PFSK-1 (cell line): ENCODE measurements around the gene F3.

ENCODE experiments used
- POLR2AphosphoS5 ChIP-seq: IDR thresholded peaks from 2 replicates; pipeline ENCODE4 v1.6.1; 2012; ENCODE audit warnings: low read depth, mild to moderate bottlenecking, control low read depth, low read length, moderate library complexity
- SIN3A ChIP-seq: IDR thresholded peaks from 2 replicates; pipeline ENCODE4 v1.6.1; 2012; ENCODE audit warnings: mild to moderate bottlenecking, low read length, moderate library complexity, borderline replicate concordance; ENCODE audit not compliant: insufficient read depth
- TAF1 ChIP-seq: IDR thresholded peaks from 2 replicates; pipeline ENCODE4 v1.6.1; 2012; ENCODE audit warnings: low read length, control low read depth, borderline replicate concordance; ENCODE audit not compliant: insufficient read depth
- TF ChIP-seq, protein P1 (sequence below), 2 experiments: IDR thresholded peaks; 2 replicates each; pipeline versions ENCODE4 v1.6.1 to v1.8.0; 2011 to 2012; ENCODE audit warnings: low read depth in 2 of 2, low read length in 2 of 2, control low read depth in 1 of 2, inconsistent platforms in 1 of 2, mild to moderate bottlenecking in 1 of 2, moderate library complexity in 1 of 2; ENCODE audit not compliant: insufficient read depth in 1 of 2

DNA sequence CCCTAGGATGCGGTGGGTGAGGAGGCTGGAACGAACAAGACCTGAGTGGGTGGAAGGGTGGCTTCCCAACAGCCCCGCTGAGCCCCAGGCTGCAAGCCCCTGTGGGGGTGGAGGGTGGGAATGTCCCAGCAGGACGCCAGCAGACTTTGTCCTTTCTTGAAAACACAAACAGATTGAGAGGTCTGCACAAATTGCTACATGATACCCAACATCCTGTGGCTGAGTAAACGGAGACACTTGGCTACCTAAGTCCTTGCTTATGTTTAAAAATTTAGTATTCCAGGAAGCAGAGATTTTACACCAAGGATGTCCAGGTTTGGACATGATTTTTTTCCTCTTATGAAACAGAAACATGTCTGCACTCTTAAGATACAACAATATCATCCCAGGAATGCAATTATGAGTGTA, 11.8 kb upstream of the F3 start:
- TF ChIP-seq POLR2AphosphoS5 (no peak), TAF1 (no peak), SIN3A (no peak)
- TF ChIP-seq, protein P1, sequence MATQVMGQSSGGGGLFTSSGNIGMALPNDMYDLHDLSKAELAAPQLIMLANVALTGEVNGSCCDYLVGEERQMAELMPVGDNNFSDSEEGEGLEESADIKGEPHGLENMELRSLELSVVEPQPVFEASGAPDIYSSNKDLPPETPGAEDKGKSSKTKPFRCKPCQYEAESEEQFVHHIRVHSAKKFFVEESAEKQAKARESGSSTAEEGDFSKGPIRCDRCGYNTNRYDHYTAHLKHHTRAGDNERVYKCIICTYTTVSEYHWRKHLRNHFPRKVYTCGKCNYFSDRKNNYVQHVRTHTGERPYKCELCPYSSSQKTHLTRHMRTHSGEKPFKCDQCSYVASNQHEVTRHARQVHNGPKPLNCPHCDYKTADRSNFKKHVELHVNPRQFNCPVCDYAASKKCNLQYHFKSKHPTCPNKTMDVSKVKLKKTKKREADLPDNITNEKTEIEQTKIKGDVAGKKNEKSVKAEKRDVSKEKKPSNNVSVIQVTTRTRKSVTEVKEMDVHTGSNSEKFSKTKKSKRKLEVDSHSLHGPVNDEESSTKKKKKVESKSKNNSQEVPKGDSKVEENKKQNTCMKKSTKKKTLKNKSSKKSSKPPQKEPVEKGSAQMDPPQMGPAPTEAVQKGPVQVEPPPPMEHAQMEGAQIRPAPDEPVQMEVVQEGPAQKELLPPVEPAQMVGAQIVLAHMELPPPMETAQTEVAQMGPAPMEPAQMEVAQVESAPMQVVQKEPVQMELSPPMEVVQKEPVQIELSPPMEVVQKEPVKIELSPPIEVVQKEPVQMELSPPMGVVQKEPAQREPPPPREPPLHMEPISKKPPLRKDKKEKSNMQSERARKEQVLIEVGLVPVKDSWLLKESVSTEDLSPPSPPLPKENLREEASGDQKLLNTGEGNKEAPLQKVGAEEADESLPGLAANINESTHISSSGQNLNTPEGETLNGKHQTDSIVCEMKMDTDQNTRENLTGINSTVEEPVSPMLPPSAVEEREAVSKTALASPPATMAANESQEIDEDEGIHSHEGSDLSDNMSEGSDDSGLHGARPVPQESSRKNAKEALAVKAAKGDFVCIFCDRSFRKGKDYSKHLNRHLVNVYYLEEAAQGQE (IDR thresholded peaks at IDR 0.05; ENCODE audit: insufficient read depth in 1 of 2, low read depth in 2 of 2, low read length in 2 of 2), result no peak
